NCI-H2196 (cell line): ENCODE data around the gene RPS6KA2.

Experiments used
- DNase-seq: peaks from one replicate; lab custom pipeline; 2025; ENCODE audit not compliant: unreplicated experiment; lab: John Stamatoyannopoulos, UW

RPS6KA2 gene

DNA sequence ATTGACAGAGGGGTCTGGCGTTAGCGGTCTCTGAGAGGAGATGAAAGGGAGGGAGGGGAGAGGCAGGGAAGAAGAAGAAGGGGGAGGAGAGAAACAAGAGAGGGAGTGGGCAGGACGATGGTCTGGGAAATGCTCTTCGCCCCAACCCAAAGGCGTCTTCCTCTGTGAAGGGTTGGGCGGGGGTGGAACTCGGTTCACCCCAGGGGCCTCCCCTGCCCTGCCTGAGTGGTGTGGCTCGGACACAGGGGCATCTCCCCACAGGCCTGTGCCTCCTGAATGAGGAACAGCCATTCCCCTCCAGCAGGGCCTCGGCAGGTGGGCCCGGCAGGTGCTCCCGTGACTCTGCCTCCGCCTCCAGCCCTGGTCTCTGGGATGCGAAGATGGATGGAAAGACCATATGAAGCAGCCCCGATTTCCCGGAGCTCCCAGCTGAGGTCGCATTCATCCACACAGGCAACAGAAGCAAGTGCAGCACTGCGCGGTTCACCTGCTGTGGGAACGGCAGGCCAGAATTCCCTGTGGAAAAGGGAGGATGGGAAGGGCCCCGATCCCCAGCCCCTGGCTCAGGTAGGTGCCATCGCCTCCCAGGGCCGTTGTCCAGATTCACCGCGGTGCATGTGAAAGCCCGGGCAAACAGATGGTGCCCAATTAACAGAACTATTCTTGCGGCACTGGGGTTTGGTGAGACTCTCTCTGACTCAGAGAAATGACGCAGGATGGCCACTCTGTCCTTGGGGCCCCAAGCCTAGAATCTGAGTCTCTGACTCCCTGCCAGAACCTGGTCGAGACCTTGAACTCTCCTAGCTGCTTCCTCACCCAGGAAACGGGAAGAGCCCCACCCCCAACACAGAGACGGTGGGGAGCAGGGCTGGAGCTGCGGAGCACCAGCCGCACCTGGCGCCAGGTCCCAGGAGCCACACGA lies 29.4 kb upstream of the RPS6KA2 start:
- DNase-seq: no peak

DNA sequence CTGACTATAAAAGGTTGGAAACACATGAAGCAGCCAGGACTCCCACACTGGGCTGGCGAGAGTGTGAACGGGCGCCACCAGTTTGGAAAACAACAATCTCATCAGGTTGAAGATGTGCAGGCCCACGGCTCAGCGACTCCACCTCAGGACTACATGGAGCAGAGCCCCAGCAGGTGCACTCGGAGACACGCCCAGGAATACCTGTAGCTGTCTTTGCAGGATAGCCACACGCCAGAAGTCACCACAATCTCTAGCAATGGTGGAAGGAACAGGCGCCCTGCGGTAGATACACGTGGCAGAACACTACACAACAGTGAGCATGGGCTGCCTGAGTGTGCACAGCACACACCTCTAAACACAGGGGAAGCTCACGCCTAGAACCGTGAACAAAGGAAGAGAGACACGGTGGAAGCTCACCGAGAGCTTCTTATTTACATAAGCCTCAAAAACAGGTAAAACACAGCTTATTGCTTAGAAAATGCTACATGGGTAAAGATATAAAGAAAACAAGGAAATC lies 28.7 kb upstream of the RPS6KA2 start:
- no peak for DNase-seq

DNA sequence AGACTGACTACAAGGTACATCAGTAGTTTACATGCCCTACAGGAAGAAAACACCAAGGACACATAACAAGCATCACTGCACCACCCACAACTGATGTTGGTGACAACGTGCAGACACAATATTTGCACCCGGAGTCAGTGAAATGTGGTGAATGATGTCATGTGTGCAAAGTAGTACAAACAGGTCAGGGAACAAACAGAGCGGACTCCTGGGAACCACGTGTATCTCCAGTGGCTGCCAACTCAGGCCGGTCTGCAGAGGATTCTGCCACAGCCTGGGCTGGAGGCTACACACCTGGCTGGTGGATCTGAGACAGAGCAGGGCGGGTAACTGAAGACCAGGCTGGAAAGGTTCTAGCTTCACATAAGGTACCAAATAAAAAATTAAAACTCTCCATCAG lies 28.2 kb upstream of the RPS6KA2 start:
- DNase-seq: no peak

DNA sequence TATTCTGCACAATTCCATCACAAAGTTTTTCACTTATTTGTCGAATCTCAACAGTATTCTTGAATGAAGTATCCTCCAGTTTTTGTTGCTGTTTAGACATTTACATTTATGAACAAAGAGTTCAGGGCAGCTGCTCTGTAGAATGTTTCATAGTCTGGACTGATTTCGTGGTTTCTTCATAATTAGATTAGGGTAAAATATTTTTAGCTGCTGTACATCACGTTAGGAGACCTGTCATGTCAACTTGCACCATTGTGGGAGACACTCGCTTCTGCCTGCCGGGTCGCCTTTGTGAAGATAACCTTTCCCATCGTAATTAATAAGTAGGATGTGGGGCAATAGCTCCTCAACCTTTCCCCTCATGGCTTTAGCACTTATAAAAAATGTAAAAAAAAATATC lies 27.5 kb upstream of the RPS6KA2 start:
- DNase-seq: no peak

DNA sequence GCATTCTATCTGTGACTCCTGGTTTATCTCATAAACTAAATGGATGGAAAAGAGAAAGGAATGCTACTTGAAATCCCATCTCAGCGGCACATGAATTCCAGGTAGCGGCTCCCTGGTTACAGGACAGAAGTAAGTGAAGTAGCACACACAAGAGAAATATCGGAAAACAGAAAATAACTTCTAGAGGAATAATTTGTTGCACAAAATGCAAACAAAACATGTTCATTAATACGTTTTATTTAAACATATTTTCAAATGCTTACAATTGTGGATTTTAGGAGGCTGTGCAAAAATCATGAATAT lies 26.5 kb upstream of the RPS6KA2 start:
- DNase-seq: no peak

DNA sequence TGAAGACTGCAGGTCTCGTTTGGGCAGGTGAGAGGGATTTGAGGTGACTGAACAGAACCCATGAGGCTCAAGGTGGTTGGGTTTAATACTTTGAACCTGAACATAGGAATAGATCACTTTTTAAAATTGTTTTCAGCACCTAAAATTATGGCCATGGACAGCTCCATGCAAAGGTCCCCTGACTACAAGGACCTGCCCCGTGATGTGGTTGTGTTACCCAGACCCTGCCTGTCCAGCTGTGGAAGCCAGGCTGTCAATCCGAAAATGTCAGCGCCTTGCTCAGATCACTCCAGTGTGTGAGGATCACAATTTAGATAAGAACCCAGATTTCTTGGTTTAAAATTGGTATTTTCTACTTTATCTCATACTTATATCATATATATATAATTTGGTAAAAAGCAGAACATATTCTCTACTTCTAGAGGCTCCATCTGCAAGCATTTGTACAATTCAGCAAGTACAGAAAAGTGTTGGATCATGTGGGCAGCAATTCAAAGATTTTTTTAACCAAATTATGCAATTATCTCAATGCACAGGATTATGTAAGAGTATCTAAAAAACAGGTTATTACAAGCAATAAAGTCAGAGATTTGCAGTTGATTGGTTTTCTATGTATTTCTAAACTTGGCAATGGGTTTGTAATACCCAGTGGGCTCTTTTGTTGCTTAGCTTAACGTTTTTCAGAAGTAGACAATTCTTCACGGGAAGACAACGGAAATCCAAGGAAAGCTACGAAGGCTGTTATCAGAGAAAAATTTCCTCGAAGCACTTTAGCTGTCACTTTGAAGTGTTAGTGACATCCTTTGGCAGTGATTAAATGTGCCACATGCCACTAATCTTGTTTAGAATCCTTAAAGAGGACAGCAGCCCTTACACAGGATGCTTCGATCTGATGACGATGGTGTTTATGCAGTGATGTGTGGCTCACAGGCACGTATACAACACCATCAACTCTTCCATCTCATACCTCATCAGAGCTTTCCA lies 24.1 kb upstream of the RPS6KA2 start:
- DNase-seq: no peak

DNA sequence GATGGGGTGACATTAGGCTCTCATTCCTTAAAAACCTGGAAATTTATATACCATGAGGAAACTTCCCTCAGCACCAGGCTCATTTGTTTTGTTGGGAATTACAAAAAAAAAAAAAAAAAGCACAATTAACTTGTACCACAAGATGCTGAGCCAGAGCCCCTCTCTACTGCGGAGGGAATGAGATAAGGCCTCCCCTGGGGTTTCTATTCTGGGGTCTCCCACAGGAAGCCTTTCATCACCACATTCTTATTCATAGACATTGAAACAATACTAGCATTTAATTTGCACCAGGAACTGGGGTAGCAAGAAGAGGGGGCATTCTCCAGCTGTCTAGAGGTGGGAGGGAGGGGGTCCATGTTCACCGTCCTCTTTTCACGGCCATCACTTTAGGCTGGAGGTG lies 23.0 kb upstream of the RPS6KA2 start:
- no peak for DNase-seq

DNA sequence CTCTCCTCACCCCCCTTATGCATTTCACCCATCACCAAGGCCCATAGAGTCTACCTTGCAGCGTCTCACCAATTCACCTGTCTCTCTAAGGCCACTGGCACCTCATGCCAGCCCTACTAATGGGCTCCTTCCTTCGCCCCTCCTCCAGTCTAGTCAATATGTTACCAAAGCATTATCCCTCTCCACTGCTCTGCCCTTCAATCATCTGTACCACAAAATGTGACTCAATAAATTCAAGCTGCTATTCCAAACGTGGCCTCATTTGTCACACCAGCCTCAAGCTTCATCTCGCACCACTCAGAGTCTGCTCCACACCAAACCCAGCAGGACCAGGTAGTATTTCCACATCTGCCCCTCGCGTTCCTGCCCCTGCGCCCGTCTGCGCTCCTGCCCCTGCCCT lies 21.8 kb upstream of the RPS6KA2 start:
- DNase-seq: no peak

DNA sequence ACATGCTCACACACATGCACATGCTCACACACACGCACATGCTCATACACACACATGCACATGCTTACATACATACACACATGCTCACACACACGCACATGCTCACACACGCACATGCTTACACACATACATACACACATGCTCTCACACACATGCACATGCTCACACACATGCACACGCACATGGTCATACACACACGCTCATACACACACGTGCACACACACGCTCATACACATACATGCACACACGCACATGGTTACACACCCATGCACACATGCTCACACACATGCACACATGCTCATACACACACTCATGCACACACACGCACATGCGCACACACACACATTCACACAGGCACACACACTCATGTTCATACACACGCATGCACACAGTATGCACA lies 20.8 kb upstream of the RPS6KA2 start:
- no peak for DNase-seq

DNA sequence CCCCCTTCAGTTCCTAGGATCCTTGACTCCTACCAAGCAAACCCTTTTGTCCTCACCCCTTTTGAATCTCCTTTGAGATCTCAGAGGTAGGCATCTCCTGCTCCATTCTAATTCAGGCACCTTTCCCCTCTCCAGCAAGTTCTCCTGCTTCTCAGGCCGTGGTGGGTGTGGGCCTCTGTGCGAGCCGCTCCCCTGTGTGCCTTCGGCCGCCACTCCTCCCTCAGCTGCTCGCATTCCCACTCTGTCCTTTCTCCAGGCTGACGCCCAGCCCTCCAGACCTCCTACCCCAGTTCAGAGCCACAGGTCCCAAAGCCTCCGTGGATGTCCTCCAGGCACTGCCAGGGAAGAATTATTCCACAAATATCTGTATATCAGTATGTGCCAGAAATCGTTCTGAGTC lies 19.7 kb upstream of the RPS6KA2 start:
- no peak for DNase-seq

DNA sequence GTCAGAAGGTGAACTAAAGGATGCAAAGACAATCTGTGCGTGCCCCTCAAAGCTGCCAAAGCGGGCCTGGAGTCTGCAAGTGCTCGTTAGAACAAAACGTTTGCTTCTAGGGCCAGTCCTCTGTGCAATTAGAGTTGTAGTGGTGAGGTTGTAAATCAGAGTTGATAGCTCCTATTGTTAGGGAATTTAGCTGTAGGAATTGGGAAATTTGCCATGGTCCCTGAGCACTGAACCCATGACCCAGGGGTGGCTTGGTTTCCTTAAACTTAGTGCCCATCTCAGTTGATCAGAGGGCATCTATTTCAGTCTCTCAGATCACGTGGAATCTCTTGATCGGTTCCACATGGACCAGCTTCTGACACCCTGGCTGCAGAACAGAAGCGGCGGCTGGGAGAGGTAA lies 18.8 kb upstream of the RPS6KA2 start:
- DNase-seq: no peak

DNA sequence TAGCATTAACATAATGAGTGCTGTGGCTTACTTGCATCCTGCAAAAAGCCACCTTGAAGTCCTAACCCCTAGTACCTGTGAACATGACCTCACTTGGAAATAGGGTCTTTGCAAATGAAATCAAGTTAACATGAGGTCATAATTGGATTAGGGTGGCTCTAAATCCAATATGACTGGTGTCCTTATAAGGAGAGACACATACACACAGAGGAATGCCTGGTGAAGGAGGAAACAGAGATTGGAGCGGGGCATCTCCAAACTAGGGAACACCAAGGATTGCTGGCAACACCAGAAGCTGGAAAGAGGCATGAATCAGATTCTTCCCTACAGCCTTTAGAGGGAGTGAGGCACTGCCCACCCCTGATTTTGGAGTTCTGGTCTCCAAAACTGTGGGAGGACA lies 17.6 kb upstream of the RPS6KA2 start:
- DNase-seq: no peak

DNA sequence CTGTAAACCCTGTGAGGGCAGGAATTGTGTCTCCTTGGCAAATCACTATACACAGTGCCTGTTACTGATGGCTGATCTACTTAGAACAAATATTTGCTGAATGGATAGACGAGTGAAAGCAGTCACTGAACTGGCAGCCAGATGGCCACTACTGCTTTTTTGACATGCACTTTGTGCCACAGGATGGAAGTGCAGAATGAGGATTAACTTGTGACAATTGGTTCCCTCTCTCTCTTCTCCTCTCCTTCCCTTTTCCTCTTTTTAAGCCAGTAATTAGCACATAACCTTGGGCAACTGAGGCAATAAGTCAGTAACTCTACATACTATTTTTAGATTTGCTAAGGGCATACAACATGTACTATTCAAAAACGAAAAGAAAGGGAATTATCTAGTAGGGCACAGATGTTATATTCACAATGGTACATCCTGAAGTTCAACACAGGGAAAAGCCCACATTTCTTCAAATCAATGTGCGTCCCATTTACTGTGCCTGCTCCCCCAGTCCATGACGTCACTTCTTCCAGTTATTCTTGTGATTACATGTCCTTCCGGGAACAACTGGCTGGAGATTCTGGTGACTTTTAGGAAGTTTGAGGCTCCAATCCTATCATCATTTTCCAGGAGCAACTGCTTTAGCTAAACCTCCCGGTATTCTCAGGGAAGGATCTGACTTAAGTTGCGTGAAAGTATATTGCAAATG lies 17.0 kb upstream of the RPS6KA2 start:
- DNase-seq: no peak

DNA sequence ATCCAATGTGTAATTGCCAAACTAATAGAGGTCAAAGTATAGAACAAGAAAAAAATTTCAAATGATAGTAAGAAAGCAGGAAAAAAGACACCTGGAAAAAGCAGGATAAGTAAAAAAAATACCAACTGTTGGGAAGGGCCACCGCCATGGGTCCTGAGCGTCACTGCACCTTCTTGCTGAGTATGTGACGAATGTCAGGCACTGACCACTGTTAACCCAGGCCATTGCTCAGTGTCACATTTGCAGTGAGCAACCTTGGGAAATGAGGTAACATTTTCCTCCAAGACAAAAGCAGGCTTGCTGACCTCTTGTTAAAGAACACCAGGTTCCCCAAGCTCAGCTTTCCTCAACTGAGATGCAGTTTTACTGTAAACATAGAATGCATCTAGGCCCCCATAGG lies 15.6 kb upstream of the RPS6KA2 start:
- DNase-seq: no peak

DNA sequence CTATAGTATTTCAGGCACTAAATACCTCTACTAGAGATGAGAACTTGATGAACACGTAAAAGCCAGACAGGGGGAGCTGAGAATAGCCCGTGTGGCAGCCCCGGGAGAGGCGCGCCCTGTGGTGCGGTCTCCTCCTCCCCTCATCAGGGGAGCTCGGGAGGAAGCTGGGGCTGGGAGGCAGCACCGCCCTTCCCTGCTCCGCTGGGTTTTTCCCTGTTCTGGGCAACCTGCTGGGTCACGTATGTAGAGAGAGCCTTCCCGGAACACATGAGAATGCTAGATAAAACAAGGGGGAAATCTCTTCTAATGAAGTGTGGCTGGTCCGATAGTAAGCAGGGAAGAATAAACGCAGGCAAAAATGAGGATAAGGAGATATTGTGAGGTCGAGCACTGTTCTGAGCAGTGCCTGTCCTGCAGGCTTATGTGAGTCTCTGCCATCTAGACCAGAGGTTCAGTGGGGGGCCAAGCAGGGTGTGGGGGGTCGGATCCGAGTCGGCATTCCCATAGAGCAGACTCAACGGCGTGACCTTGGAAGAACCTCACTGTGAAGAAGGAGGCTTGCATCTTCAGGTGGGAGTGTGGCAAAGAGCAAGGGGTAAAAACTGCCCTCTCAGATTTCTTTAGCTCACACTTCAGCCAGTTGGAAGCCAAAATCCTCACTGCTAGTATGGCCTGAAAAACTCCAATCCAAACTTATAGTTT lies 13.4 kb upstream of the RPS6KA2 start:
- no peak for DNase-seq

DNA sequence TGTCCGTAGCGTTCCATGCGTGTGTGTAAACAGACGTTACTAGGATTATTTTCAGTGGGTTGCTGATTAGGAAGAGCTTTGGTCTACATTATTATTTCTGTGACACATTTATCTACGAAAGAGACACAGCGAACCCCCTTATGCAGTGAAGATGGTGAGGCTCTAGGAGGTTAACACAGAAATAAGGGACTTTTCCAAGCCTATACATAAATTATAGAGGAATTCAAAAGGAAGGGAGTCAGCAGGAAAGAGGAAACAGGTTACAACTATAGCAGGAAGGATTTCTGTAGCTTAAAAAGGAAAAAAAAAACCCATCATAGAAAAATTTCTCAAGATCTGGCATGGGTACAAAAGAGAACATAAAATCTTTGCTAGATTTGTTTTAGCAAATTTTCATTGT lies 12.9 kb upstream of the RPS6KA2 start:
- no peak for DNase-seq

DNA sequence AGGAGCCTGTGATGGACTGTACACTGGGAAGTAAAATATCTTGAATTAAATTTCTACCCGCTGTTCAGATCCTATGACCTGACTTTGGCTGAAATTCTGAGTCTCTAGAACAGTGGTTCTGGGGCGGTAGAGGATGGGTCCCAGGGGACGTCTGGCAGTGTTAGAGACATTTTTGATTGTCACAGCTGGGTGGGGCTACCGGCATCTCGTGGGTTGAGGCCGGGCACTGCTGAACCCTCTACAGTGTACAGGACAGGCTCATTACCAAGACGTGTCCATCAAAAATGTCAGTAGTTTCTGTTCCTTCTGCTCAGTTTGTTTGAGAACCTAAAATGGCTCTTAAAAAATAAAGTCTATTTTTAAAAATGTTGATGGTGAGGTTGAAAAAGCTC lies 11.5 kb upstream of the RPS6KA2 start:
- DNase-seq: no peak

DNA sequence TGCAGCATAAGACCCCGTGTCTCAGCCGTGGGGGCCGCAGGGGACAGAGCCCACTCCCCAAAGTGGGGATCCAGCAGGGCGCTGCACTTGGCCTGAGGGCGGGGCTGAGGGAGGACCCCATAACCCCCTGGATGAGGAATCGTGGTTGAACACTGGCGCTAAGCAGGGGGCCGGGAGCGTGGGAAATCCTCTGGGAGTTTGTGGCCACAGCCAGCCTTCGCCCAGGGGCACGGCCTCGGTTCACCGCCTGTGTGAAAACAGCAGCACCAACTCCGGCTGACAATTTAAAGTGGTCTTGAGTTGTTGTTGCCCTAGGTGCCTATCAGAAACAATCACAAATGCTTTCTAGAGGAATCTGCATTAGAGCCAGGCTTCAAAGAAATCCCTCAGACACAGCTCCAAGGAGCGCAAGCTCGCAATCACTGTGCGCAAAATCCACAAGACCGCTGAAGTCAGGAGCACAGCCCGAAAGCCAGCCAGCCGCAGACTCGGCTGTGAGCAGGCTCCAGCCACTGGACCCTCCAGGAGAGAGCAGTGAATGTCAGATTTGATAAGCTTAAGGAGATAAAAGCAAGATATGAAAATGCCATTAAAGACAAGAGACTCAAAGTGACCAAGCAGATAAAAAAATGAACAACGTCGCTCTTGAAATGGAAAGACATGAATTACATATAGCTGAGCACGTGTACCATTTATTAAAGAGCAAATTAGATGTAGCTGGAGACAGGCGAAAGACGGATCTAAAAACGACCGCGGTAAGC lies 10.9 kb upstream of the RPS6KA2 start:
- DNase-seq: no peak

DNA sequence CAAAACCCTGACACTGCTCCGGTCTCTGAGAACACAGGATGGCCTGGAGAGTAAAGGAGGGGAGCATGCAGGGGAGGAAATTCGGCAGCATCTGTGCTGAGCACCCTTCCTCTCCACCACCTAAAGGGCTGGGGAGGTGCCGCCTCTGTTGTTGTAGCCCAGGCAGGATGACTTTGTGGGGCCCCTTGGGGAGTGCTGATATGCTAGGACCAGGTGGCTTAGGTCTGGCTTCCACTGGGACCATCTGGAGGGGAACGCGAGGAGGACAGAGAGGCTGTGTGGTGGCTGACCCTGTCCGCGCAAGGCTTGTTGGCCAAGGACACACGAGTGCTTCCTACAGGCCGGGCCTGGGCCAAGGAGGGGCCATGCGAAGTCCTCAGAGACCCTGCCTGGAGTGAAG lies 9.9 kb upstream of the RPS6KA2 start:
- DNase-seq: no peak
